ENCODE data around the gene NPL.

Gene NPL, protein sequence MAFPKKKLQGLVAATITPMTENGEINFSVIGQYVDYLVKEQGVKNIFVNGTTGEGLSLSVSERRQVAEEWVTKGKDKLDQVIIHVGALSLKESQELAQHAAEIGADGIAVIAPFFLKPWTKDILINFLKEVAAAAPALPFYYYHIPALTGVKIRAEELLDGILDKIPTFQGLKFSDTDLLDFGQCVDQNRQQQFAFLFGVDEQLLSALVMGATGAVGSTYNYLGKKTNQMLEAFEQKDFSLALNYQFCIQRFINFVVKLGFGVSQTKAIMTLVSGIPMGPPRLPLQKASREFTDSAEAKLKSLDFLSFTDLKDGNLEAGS
- total RNA-seq = 3.9 to 6.2 reads per million in 2 donors

DNA sequence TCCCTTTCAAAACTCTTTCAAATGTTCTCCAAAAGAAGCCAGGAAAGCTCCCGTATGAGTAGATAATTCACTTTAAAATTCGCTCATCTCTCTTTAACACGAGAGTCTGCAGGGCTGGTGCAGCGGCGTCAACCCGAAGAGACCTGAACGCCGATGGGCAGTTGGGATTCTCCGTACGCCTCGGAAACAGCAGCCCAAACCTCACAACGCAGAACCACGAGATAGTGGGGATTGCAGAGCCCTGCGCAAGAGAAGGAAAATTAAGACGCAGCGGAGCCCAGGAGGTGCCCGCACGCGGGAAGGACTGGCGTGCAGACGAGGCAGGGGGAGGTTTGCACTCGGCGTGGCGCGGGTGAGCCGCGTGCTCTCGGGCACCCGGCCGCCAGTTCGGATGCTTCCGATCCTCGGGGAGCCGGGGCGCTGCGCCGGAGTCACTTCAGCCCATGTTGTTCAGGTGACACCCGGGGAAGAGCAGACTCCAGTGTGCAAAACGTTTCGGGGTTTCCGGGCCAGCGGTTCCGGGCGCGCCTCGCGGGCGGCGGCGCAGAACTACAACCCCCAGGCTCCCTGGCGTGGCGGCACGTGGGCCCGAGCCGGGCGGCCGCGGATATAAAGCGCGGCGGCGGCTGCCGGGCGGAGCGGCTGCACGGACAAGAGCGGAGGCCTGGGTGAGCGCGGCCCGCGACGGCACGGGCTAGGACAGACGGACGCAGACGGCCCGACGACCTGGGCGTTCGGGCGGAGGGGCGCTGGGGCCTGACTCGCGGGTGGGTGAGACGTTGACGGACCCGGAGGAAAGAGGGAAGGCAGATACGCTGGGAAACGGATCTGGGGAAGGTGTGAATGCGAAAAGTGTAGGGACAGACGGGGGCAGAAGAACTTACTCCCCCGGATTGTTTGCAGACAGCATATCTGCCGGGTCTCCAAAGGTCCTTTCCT, at the start of gene NPL:
NPL (plus strand) TSS at position 636 of the 939 bp plus-strand sequence. CDS start 4,599 bp downstream, outside the sequence.
- DNase-seq = peak; percentile 80

DNA sequence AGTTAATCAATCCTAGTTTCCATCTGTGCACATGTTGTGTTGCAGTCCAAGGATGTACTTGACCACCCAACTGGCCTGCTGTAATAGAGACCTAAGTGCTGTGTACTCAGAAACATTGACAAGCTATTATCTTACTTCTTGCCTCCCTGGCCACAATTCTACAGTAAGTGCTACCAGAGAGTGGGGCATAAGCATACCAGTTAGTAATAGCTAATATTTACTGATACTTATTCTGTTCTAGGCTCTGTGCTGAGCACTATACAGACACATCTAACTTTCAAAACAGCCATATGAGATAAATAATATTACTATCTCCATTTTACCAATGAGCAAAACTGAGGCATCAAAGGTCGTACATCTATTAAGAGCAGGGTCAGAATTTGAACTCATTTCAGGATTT, 49.5 kb upstream of the NPL start:
- no peak for DNase-seq

DNA sequence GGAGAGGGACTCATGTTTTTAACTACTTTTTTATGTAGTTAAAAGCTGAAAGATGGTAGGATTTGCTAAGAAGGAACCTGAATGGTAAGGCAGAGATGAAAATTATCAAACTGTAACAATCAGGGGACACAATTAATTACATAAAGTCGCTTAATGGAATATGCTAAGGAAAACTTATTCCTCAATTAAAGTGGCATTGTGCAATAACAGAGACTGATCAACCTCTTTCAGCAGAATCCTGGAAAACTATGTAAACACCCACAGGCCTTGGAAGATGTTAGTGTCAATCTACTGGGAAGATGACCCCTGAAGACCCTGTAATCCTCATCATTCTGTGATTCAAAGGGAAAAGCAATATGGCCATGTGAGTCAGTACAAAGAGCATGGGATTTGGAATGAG, 46.8 kb upstream of the NPL start:
- DNase-seq = no peak

DNA sequence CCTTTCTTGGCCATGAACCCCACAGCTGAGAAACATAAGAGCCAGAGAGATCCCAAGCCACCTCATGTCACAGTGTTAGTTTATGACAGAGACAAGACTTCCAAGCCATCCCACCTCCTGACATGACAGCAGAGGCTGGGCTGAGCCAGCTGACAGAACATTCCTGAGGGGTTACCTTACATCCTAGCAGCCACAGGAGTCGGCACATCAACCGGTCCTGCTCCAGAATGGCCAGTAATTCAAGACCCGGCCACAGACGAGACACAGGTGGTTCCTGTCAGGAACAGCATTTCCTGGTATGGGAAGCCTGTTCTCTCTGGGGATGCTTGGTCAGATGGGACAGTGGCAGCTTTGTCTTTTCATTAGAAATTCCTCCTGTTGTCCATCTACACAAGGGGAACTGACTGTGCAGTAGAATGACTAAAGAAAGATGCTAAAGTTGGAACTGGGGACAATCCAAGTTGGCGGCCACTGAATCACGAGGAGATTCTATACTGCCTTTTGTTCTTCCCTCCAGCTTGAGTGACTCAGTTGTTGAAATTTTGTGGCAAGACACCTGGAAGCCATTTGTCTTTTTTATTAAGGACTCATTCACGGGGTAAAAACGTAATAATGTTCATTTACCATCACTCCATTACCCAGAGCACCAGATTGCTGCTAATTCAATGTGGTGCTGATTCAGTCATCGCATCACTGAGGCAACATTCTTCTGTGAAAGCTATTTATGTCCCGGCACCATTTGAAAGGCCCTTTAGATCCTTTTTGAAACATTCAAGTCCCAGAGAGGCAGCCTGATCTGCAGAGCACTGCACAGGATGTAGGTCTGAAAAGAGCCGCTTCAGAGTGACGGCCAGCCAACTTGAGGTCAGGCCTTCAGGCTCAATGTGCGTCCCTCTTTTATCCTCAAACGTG, 37.2 kb upstream of the NPL start:
- no peak for DNase-seq

DNA sequence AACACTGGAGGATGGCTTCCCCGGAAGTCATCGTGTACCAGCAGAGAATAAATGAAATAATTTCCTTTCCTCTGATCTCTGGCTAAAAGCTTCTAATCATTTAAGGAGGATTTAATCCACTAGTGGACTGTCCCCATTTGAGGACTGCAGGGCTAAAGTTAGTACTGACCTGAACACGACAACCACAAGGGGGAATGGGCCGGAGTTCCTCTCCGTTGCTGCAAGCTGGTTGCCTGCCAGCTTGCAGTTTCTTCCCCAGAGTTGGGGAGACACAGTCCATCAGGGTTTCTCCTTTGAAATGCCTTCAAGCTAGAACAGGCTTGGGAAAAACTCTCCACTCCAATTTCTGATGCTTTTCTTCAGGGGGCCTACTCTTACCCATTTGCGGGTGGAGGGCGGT, 35.5 kb upstream of the NPL start:
- DNase-seq = no peak

DNA sequence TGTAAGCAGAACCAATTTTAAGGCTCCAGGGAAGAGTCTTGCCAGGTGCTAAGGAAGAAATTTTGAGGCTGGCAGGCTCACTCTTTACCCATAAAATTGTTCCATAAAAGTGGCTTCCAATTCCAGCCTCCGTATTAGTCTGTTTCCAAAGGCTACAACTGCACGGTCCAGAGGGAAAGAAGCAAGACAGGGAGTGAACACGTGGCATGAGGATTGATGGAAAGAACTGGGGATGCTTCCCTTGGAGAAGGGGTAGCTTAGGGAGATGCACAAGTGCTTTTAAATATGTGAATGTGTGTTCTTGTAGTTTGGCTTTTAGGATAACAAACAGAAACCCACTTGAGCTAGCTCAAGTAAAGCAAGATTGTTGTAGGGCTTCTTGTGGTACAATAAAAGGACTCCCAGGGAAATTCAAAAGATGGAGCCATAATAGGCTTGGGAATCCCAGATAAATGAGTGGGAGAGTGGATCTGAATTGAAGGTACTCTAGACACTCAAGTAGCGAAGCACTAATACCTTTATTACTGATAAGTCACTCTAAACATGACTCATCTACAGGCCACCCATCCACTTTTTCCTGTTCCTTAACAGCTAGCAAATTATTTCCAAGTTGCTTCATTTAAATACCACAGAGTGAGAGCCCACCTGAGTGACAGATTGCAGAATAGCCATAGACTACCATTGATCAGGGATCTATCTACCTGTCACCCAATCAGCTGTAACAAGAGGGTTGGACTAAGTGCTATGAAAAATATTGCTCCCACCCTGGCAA, 34.8 kb upstream of the NPL start:
- no peak for DNase-seq

DNA sequence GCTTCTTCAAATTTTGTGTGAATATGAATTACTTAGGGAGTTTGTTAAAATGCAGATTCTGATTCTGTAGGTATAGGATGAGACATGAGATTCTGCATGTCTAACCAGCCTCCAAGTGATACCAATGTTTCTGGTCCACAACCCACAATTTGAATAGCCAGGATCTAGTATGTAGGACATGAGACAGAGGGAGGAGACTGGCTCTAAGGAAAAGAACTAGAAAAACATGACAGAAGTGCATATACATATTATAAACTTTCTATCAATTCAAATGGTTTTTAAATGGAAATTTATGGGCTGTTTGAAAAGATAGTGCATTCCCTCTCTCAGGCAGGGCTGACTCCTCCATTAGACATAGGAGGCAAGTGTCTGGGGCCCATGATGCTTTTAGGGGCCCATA, 33.9 kb upstream of the NPL start:
- no peak for DNase-seq

DNA sequence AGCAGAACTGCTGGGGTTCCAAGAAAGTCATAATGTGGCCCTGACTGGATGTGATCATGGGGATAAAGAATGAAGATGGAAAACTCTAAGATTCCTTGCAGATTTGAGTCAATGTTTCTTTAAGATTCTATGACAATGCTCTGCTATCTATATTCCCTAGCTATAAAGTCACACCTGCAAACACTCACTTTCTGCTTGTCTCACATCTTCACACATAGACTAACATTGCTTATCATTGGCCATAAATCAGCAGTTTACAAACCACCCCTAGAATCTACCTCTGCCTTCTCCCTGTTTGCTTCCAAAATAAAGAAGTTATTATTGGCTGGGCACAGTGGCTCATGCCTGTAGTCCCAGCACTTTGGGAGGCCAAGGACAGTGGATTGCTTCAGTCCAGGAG, 33.1 kb upstream of the NPL start:
- DNase-seq = no peak

DNA sequence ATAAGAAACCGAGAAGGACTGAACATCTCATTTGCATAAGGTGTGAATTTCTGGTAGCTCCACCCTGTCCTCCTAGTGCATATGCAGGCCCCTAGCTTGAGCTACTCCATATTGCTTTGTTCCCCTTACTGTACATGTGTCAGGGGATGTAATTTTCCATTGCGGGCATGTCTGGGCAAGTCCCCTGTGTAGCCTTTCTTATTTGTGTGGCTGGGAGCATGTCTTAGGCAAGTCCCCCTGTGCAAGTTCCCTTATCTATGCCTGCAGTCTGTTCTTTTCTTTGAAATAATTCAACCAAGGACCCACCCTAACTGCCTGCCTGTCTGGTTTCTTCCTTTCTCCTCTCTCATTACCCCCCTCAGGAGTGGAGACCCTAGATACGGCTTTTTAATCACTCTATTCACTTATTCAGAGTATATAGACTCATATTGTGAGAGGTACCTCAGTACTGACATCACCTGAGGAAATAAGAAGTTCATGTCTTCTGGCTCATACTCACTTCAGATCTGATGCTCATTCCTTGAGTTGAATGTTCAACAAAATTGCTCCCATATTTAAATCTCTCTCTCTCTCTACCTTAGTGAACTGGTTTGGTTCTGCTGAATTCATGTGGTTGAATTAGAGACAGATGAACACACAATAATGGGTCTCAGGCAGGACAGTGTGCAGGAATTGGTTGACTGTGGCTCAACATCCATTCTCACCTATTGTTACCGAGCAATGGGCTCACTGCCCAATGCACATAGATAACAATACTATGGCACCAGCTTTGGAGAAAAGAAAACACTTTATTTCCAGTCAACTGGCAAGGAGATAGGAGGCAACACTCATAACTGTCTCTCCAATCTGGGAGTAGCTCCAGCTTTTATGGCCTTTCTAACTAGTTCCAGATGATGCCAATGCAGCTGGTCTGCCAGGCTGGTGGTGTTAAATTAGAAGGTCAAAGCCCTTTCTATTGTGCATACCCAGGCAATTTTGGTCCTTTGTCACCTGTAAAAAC, 27.9 kb upstream of the NPL start:
- no peak for DNase-seq

DNA sequence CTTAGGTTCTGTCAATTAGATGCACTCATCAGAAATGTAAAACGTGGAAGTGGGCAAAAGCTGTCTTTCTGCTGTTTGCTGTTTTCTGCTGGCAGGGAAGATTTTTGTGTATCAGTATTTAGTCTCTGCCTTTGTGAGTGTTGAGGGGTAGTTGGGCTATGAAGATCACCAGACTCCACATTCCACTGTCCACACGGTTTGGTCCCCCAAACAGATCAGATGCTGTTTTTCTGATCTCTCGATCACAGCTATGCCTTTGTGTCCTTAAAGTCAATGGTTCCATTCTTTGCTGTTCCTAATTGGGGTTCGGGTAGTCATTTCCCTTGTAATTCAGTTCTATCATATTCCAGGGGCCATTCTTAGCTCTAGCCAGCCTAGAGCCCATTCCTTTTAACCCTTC, 27.0 kb upstream of the NPL start:
- no peak for DNase-seq

DNA sequence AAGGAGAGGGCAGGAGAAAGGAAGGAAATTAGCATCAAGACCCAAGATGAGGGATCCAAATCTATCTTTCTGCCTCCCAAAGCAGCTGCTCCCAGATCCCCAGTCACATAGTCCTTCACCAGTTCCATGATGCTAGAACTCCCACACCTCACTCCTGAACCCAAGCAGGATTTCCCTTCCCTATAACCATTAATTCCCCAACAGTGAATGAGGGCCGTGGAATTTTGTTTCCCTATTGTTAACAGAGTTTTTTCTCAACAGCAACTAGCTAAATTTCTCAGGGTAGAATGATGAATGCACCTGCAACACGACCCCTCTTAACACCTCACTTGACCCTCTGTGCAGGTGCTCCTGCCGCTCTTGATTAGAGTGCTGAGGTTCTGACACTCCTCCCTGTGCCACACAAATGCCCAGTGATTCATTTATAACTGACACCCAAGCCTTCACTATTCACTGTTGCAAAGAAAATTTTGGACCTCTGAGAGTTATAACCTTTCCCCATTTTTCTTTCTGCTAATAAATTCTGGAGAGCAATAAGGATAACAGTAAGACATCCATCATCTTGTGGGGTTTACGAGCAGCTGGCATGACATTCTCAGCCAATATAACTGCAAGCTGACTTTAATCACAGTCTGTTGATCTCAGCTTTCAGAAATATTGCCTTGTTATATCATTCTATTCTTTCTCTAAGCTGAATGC, 25.4 kb upstream of the NPL start:
- no peak for DNase-seq

DNA sequence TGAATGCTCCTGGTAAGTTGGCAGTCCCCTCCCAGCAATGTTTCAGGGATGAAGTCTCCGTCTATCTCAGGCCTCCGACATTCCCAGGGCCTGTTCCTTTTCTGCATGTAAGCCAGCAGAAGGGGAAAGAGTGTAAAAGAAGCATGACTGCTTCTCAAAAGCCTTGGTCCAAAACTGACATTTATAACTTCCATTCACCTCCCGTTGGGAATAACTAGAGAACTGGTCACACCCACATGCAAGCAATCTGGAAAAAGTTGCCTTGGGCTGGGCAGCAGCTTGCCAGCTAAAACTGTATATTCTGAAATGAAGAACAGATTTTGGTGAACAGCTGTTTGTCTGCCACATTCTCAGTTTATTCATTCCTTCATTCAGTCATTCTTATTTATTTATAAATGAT, 24.2 kb upstream of the NPL start:
- DNase-seq = no peak

DNA sequence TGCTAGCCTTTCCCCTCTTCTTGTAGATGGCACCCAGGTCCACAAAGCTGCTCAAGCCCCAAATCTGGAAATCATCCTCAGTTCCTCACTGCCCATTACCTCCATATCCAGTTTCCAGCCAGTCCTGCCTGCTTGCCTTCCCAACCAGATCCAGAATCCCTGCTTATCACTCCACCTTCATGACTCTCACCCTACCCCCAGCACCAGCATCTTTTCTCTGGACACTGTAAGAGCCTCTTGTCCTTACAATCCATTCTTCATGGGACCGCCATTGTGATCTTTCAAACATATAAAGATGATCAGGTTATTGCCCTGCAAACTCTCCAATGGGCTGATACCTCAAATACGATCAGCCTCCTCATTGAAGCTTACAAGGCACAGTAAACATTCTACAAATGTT, 23.5 kb upstream of the NPL start:
- no peak for DNase-seq

DNA sequence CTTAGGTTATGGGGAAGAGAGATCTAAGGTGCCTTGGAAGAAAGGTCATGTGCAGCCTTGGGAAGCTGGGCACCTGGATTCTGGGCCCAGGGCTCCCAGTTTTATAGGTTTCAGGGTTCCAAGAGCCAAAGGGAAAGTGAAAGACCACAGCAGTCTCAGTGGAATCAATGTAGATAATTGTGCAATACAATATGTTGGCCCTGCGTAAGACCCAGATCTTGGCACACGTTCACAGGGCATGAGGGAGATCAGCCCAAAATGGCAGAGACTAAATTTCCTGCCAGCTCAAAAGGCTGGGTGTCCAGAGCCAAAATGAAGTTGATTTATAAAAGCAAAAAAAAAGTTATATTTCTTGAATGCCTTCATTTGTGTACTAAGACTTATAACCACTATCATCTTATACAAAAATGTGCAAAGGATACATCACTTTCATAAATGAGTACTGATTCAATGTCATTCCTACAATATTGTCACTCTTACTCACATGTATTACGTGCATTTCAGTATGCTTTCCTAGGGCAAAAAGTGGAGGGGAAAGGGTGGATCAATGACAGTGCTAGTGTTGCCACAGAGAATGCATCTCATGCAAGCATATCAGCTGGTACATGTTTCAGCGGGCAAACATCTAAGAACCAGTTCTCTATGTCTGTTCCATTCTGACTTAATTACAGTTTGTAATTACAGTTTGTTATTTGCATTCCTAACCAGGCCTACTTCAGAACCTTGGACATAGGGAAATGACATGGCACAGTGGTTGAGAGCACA, 22.5 kb upstream of the NPL start:
- no peak for DNase-seq

DNA sequence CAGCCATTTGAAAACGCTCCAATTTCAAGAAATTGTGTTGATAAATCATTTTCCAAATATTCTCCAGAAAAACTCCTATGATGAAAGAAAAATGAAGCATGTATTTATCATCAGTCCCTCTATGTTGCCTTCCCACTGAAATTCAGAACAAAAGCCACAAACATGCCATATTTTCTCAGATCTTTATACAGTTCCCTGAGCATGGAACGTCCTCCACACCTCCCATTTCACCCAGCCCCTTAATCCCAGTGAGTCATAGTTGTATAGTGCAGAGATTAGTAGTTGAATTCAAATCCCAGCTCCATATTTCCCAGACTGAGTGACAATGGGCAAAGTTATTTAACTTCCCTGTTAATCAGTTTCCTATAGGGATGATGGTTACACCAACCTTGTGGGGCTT, 20.6 kb upstream of the NPL start:
- no peak for DNase-seq

DNA sequence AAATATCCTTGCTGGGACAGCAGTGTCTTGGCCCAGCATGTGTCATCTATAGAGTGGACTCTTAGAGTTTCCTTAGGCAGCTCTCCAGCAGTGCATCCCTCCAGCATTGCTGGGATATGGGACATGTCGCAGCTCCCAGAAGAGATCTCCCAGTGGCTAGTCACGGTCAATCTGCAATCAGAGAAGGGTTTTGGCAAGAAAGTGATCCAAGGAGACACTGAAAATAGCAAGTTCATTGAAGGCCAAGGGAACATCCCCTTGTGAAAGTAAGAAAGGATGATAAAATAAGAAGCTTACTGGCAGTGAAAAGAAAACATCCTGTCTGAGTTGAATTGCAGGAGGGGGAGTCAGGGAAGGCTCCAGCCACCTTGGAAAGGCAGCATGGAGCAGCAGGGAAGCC, 19.3 kb upstream of the NPL start:
- no peak for DNase-seq

DNA sequence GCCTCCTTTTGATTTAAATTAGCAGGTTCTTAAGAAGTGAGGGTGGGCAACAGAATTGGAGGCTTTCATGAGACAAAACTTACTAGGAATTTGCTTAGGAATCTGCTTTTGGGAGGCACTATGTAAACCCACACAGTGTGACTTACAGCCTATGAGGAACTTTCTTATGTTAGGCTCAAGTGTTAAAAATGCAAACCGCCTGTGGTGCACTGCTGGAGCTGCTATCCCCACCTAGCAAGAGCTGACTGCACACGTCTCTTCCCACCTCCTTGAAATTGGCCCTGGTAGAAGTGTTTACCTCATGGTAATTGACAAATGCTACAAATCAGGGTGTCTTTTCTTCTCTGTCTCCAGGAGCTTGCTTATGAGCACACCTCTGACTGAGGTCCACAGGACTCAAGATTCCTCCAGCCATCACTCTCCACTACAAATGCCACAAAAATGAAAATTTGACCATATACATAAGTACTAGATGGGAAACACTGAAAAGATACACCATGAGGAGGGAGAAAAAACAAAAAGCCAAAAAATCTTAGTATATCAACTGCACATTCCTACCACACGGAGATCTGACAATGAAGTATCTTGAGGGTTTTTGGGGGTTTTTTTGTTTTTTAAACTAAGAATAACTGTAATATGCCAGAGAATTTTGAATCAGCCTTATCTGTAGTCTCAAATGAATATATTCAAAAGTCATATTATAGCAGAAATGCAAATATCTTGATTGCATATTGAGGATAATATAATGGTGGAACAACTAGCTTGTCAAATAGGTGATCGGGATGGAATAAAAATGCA, 18.2 kb upstream of the NPL start:
- no peak for DNase-seq

DNA sequence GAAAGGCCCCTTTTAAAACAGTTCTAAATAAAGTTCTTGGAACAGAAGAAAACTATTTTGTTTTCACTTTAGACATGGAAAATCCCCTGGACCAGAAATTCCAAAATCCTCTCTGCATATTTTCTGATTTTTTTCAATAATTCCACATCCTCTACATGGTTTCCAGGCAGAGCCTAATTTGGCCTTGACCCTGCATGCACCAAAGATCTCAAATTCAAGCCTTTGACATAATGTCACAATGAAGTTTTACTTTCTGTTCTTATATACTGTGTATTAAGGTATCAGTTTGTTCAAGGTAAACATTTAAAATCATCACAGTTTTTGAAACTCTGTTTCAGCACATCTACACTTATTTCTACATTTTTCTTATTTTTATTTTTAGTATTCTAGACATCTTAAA, 12.2 kb upstream of the NPL start:
- no peak for DNase-seq

DNA sequence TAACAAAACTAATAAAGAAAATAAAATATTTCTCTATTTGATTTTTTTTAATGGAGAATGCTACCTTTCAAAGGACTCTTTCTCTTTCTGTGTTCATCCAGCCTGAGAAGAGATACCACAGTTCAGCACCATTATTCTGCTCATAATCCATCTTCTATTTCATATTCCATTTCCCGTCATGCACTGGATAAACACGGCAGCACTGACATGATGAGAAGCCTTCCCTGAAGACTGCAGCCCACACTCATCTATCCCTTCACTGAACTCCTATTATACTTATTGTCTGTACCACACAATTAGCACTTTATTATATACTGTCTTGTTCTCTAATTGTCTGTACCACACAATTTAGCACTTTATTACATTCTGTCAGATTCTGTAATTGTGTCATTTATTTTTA, 10.7 kb upstream of the NPL start:
- no peak for DNase-seq

All from T-helper 9 cell (primary cell).